CD1c-positive myeloid dendritic cell (primary cell): ENCODE results near the gene TMEM33.

Source experiments
- DNase-seq: peaks from one replicate; pipeline ENCODE4 v3.0.0-alpha.2; 2016; ENCODE audit errors: extremely low spot score

Gene TMEM33

GRCh38 chr4:41939016-41939626 lies 3.9 kb downstream of the TMEM33 start:
- DNase-seq: peak; percentile 61

GRCh38 chr4:41940834-41941233 lies 5.6 kb downstream of the TMEM33 start:
- no peak for DNase-seq

GRCh38 chr4:41943506-41943905 lies 8.3 kb downstream of the TMEM33 start:
- no peak for DNase-seq

- DNase-seq: no peak
These were observed 8.9 kb downstream of the TMEM33 start for GRCh38 chr4:41944089-41944488.

GRCh38 chr4:41949531-41949930 lies 14.3 kb downstream of the TMEM33 start:
- DNase-seq: no peak

GRCh38 chr4:41957634-41958033 lies 22.4 kb downstream of the TMEM33 start:
- peak; percentile 20 for DNase-seq

GRCh38 chr4:41963105-41963504 lies 27.9 kb downstream of the TMEM33 start:
- DNase-seq: peak; percentile 41

GRCh38 chr4:41964401-41964800 lies 29.2 kb downstream of the TMEM33 start:
- DNase-seq: no peak

- no peak for DNase-seq
These were observed 32.2 kb downstream of the TMEM33 start for GRCh38 chr4:41967392-41967791.

- no peak for DNase-seq
These were observed 34.4 kb downstream of the TMEM33 start for GRCh38 chr4:41969671-41970070.

GRCh38 chr4:41975341-41975740 lies 40.1 kb downstream of the TMEM33 start:
- DNase-seq: no peak

GRCh38 chr4:41976775-41977516 lies 41.7 kb downstream of the TMEM33 start:
- no peak for DNase-seq

- DNase-seq: no peak
These were observed 42.5 kb downstream of the TMEM33 start for GRCh38 chr4:41977709-41978108.

GRCh38 chr4:41981456-41981855 lies 46.2 kb downstream of the TMEM33 start, which contains the start of gene DCAF4L1:
Gene DCAF4L1, plus strand, starts transcription at chr4:41981756. Its CDS starts 37 bp downstream, at chr4:41981793.
- no peak for DNase-seq

GRCh38 chr4:41982716-41983115 lies 47.5 kb downstream of the TMEM33 start:
- no peak for DNase-seq

GRCh38 chr4:41985151-41985550 lies 49.9 kb downstream of the TMEM33 start:
- no peak for DNase-seq

GRCh38 chr4:41989994-41990364 lies 54.8 kb downstream of the TMEM33 start:
- DNase-seq: no peak

- DNase-seq: peak; percentile 97
These were observed 55.3 kb downstream of the TMEM33 start, which contains the start of gene SLC30A9 for GRCh38 chr4:41990365-41991111. Gene SLC30A9, plus strand, starts transcription at chr4:41990530. Its CDS starts 122 bp downstream, at chr4:41990652.

GRCh38 chr4:41991916-41992767 lies 56.9 kb downstream of the TMEM33 start:
- no peak for DNase-seq

GRCh38 chr4:41992967-41993857 lies 58.0 kb downstream of the TMEM33 start:
- no peak for DNase-seq
